K562 (cell line): ENCODE measurements around the gene ELF5. TPM values are rescaled to one million over a fixed set of nuclear protein-coding genes. Genes with fewer than 3 reads are reported as not detected.

Experiments used
- ATF1 ChIP-seq, 2 experiments: fragments of 450-650 bp in 1 of 2; IDR thresholded peaks; 2 replicates each; pipeline ENCODE4 v1.6.1; 2016; ENCODE audit warnings: missing compliant biosample characterization in 1 of 2, missing genetic modification characterization in 1 of 2
- ATF7 ChIP-seq: fragments of 450-650 bp; IDR thresholded peaks from 2 replicates; pipeline ENCODE4 v1.7.1; 2014; ENCODE audit warnings: mild to moderate bottlenecking, moderate library complexity
- CBX3 ChIP-seq, 2 experiments: IDR thresholded peaks; 1 replicate in 1 of 2; 2 replicates in 1 of 2; pipeline ENCODE4 v1.6.1; 2012; ENCODE audit warnings: inconsistent platforms in 2 of 2, low read length in 2 of 2, borderline replicate concordance in 1 of 2, control low read depth in 1 of 2
- CTBP1 ChIP-seq: fragments of 450-650 bp; IDR thresholded peaks from 2 replicates; pipeline ENCODE4 v1.6.1; 2016; ENCODE audit warnings: borderline replicate concordance
- EGR1 ChIP-seq: fragments of 450-650 bp; conservative IDR thresholded peaks from 2 replicates; pipeline ENCODE4 v1.6.1; 2017; ENCODE audit warnings: mild to moderate bottlenecking
- ETS2 ChIP-seq: IDR thresholded peaks from 2 replicates; pipeline ENCODE4 v1.6.1; 2016; ENCODE audit warnings: borderline replicate concordance, missing genetic modification characterization, mild to moderate bottlenecking, moderate library complexity, missing compliant biosample characterization; ENCODE audit not compliant: poor library complexity, severe bottlenecking
- EWSR1 ChIP-seq: fragments of 450-650 bp; IDR thresholded peaks from 2 replicates; pipeline ENCODE4 v1.6.1; 2018; ENCODE audit warnings: borderline replicate concordance, mild to moderate bottlenecking, low read depth, moderate library complexity; ENCODE audit not compliant: partially characterized antibody
- MTF1 ChIP-seq: fragments of 250-450 bp; sonication (Bioruptor Pico); IDR thresholded peaks from 2 replicates; pipeline ENCODE4 v1.9.0; 2021; ENCODE audit warnings: moderate library complexity, mild to moderate bottlenecking, inconsistent platforms, borderline replicate concordance
- PHF20 ChIP-seq: fragments of 450-650 bp; IDR thresholded peaks from 2 replicates; pipeline ENCODE4 v1.6.1; 2018; ENCODE audit not compliant: partially characterized antibody
- PML ChIP-seq: IDR thresholded peaks from 2 replicates; pipeline ENCODE4 v1.6.1; 2012; ENCODE audit warnings: low read length, inconsistent platforms
- RAD51 ChIP-seq: fragments of 450-650 bp; IDR thresholded peaks from 2 replicates; pipeline ENCODE4 v1.7.1; 2016; ENCODE audit warnings: low read depth, mild to moderate bottlenecking, borderline replicate concordance
- TAL1 ChIP-seq: fragments of 450-650 bp; IDR thresholded peaks from 2 replicates; pipeline ENCODE4 v1.6.1; 2016; ENCODE audit warnings: mild to moderate bottlenecking
- TRIM28 ChIP-seq: fragments of 450-650 bp; IDR thresholded peaks from 2 replicates; pipeline ENCODE4 v1.6.1; 2017
- XRCC4 ChIP-seq: IDR thresholded peaks from one replicate; pipeline ENCODE4 v1.6.1; 2011; ENCODE audit not compliant: insufficient read depth, insufficient read length; ENCODE audit errors: extremely low read depth
- ZBTB8A ChIP-seq: fragments of 450-650 bp; IDR thresholded peaks from 2 replicates; pipeline ENCODE4 v1.6.1; 2018; ENCODE audit warnings: mild to moderate bottlenecking, moderate library complexity; ENCODE audit not compliant: partially characterized antibody
- ZNF134 ChIP-seq: fragments of 250-450 bp; sonication (Bioruptor Pico); conservative IDR thresholded peaks from 2 replicates; pipeline ENCODE4 v1.4.0; 2020
- ZNF584 ChIP-seq: fragments of 200-800 bp; sonication (Bioruptor generic); IDR thresholded peaks from 2 replicates; pipeline ENCODE4 v1.6.1; 2016; ENCODE audit warnings: low read depth, mild to moderate bottlenecking, missing genetic modification characterization, missing compliant biosample characterization
- ZNF77 ChIP-seq: fragments of 250-450 bp; sonication (Bioruptor Pico); IDR thresholded peaks from 2 replicates; pipeline ENCODE4 v1.5.0; 2020
- polyA plus RNA-seq, 8 experiments: library from polyadenylated mRNA; depleted of rRNA in 4 of 8; stranded (reverse) in 5 of 8; unstranded in 3 of 8; fragments of >200 nt; fragmentation: Nextera tagmentation in 2 of 8; fragmentation: Illumina TruSeq in 1 of 8; extraction: Ambion mirVana in 2 of 8; extraction: Trizol in 1 of 8; gene quantifications; 2 replicates each; pipeline versions ENCODE4 v1.2.1 to v1.2.3, GENCODE V29; 2011 to 2014; ENCODE audit warnings: inconsistent platforms in 1 of 8, missing spikeins in 1 of 8
- total RNA-seq, 7 experiments: library from RNA; depleted of rRNA in 6 of 7; stranded (reverse); fragments of >200 nt in 6 of 7; fragmentation: Illumina TruSeq in 2 of 7; extraction: Trizol in 2 of 7; gene quantifications; 2 replicates each; pipeline versions ENCODE4 v1.2.1 to v1.2.3, GENCODE V29; 2011 to 2021; ENCODE audit warnings: low replicate concordance in 1 of 7
- TF ChIP-seq, protein P1 (sequence below): fragments of 250-450 bp; sonication (Bioruptor Pico); IDR thresholded peaks from 2 replicates; pipeline ENCODE4 v1.5.0; 2020; ENCODE audit warnings: mild to moderate bottlenecking, borderline replicate concordance
- TF ChIP-seq, protein P2 (sequence below): sonication (generic); formaldehyde crosslinking; IDR thresholded peaks from 2 replicates; pipeline ENCODE4 v1.8.0; 2022; ENCODE audit warnings: mild to moderate bottlenecking, missing genetic modification reagents, borderline replicate concordance
- TF ChIP-seq, protein P3 (sequence below): IDR thresholded peaks from 3 replicates; pipeline ENCODE4 v1.6.1; 2011; ENCODE audit warnings: borderline replicate concordance, mild to moderate bottlenecking; ENCODE audit not compliant: insufficient read length, insufficient read depth

The ELF5 gene
- total and polyA plus RNA-seq, 9 of the 15 experiments (the other 6 are each of a cell fraction or from before 2014, with no cell fraction given): not detected

DNA sequence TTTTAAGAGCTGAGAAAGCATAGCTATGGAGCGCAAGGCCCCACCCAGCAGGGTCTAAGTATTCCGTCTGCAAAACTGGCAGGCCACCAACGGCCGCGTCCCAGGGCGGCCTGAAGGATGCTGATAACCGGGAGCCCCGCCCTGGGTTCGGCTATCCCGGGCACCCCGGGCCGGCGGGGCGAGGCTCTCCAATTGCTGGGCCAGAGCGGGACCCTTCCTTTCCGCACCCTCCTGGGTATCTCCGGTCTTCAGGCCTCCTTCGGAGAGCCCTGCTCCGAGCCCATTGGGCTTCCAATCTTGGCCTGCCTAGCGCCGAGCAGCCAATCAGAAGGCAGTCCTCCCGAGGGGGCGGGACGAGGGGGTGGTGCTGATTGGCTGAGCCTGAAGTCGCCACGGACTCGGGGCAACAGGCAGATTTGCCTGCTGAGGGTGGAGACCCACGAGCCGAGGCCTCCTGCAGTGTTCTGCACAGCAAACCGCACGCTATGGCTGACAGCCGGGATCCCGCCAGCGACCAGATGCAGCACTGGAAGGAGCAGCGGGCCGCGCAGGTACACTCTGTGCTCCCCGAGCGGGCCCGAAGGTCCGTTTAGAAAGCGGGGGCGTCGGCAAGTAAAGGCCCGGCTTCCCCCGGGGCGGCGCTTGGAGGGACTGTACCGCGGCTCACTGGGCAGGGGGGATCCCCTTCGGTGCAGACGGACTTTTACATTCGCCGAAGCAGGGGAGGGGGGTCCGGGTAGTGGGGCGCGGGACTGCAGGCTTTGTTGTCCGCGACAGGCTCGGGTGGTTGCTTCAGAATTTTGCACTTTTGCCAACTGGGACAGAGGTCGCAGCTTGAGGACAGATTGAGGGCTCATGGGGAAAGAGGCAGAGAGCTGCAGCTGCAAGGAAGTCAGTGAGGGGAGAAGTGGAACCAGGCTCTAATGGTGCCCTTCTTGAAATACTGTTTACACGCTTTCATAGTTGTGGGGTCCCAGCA lies 74.8 kb downstream of the ELF5 start, which contains the start of gene CAT (continued):
- no peak for TF ChIP-seq RAD51
- TF ChIP-seq, protein P1, sequence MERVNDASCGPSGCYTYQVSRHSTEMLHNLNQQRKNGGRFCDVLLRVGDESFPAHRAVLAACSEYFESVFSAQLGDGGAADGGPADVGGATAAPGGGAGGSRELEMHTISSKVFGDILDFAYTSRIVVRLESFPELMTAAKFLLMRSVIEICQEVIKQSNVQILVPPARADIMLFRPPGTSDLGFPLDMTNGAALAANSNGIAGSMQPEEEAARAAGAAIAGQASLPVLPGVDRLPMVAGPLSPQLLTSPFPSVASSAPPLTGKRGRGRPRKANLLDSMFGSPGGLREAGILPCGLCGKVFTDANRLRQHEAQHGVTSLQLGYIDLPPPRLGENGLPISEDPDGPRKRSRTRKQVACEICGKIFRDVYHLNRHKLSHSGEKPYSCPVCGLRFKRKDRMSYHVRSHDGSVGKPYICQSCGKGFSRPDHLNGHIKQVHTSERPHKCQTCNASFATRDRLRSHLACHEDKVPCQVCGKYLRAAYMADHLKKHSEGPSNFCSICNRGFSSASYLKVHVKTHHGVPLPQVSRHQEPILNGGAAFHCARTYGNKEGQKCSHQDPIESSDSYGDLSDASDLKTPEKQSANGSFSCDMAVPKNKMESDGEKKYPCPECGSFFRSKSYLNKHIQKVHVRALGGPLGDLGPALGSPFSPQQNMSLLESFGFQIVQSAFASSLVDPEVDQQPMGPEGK (CRISPR knock-in tag): no peak
- TF ChIP-seq EGR1: peak; percentile 95
- peak; percentile 67; the same call in 1 of the 2 replicates for TF ChIP-seq ATF7
- TF ChIP-seq PHF20: no peak
- TF ChIP-seq, protein P2, sequence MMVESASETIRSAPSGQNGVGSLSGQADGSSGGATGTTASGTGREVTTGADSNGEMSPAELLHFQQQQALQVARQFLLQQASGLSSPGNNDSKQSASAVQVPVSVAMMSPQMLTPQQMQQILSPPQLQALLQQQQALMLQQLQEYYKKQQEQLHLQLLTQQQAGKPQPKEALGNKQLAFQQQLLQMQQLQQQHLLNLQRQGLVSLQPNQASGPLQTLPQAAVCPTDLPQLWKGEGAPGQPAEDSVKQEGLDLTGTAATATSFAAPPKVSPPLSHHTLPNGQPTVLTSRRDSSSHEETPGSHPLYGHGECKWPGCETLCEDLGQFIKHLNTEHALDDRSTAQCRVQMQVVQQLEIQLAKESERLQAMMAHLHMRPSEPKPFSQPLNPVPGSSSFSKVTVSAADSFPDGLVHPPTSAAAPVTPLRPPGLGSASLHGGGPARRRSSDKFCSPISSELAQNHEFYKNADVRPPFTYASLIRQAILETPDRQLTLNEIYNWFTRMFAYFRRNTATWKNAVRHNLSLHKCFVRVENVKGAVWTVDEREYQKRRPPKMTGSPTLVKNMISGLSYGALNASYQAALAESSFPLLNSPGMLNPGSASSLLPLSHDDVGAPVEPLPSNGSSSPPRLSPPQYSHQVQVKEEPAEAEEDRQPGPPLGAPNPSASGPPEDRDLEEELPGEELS (CRISPR knock-in tag): peak; percentile 62; the same call in 1 of the 2 replicates
- no peak for TF ChIP-seq MTF1 (CRISPR knock-in tag)
- peak; percentile 81 for TF ChIP-seq PML
- TF ChIP-seq ETS2: no peak
- no peak for TF ChIP-seq ZNF77 (CRISPR knock-in tag)
- TF ChIP-seq CTBP1: peak; percentile 98
- no peak for TF ChIP-seq ZBTB8A
- TF ChIP-seq, protein P3, sequence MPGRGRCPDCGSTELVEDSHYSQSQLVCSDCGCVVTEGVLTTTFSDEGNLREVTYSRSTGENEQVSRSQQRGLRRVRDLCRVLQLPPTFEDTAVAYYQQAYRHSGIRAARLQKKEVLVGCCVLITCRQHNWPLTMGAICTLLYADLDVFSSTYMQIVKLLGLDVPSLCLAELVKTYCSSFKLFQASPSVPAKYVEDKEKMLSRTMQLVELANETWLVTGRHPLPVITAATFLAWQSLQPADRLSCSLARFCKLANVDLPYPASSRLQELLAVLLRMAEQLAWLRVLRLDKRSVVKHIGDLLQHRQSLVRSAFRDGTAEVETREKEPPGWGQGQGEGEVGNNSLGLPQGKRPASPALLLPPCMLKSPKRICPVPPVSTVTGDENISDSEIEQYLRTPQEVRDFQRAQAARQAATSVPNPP: no peak
- no peak for TF ChIP-seq TRIM28
- TF ChIP-seq ZNF584 (CRISPR knock-in tag): no peak
- no peak for TF ChIP-seq EWSR1
- no peak for TF ChIP-seq ATF1 (CRISPR knock-in tag; IDR thresholded peaks at IDR 0.05)
- peak; percentile 78 for TF ChIP-seq ATF1 (tag; IDR thresholded peaks at IDR 0.05)
- TF ChIP-seq ZNF134 (CRISPR knock-in tag): peak; percentile 57
- TF ChIP-seq CBX3 (IDR thresholded peaks at IDR 0.05; ENCODE audit: borderline replicate concordance in 1 of 2, low read length in 2 of 2): peak in 1 of 2 experiments; percentile 53; a peak in 1 of 3 replicates
- TF ChIP-seq XRCC4: no peak
- TF ChIP-seq TAL1: peak; percentile 93
